Cardiac fibroblast (primary cell): Measurements from ENCODE around the gene CD151.

ENCODE experiments used
- DNase-seq, 2 donors: peaks; one replicate each; pipeline versions ENCODE4 v3.0.0 to v3.0.0-alpha.2; 2010; ENCODE audit warnings: low read depth in 2 of 2
- H3K4me3 ChIP-seq, 2 donors: replicated peaks in 1 of 2; 1 replicate in 1 of 2; 2 replicates in 1 of 2; pipeline ENCODE4 v1.5.1; 2011; ENCODE audit warnings: low read depth in 2 of 2, low read length in 2 of 2, mild to moderate bottlenecking in 2 of 2, moderate library complexity in 1 of 2
- TF ChIP-seq, protein P1 (sequence below): IDR thresholded peaks from one replicate; pipeline ENCODE4 v1.5.1; 2011; ENCODE audit warnings: low read depth, mild to moderate bottlenecking, low read length, inconsistent platforms

The CD151 gene

GRCh38 chr11:834371-835316 is 1.9 kb downstream of the CD151 start:
- TF ChIP-seq, protein P1, sequence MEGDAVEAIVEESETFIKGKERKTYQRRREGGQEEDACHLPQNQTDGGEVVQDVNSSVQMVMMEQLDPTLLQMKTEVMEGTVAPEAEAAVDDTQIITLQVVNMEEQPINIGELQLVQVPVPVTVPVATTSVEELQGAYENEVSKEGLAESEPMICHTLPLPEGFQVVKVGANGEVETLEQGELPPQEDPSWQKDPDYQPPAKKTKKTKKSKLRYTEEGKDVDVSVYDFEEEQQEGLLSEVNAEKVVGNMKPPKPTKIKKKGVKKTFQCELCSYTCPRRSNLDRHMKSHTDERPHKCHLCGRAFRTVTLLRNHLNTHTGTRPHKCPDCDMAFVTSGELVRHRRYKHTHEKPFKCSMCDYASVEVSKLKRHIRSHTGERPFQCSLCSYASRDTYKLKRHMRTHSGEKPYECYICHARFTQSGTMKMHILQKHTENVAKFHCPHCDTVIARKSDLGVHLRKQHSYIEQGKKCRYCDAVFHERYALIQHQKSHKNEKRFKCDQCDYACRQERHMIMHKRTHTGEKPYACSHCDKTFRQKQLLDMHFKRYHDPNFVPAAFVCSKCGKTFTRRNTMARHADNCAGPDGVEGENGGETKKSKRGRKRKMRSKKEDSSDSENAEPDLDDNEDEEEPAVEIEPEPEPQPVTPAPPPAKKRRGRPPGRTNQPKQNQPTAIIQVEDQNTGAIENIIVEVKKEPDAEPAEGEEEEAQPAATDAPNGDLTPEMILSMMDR: no peak
- peak overlapping the region; percentile 21 to 31 for H3K4me3 ChIP-seq
- DNase-seq: peak; percentile 64 to 77

DNA sequence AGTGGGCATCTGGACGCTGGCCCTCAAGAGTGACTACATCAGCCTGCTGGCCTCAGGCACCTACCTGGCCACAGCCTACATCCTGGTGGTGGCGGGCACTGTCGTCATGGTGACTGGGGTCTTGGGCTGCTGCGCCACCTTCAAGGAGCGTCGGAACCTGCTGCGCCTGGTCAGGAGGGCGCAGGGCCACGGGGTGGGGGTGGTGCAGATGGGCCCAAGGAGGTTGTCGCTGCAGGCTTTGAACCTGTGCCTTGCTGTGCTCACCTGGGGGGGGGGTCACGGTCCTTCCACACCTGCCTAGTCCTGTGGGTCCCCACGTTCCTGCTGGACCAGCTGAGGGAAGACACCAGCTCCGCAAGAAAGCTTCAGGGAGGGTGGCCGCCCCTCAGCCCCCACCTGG is 3.5 kb downstream of the CD151 start:
- TF ChIP-seq, protein P1: no peak
- no peak for DNase-seq
- no peak overlapping the region for H3K4me3 ChIP-seq

DNA sequence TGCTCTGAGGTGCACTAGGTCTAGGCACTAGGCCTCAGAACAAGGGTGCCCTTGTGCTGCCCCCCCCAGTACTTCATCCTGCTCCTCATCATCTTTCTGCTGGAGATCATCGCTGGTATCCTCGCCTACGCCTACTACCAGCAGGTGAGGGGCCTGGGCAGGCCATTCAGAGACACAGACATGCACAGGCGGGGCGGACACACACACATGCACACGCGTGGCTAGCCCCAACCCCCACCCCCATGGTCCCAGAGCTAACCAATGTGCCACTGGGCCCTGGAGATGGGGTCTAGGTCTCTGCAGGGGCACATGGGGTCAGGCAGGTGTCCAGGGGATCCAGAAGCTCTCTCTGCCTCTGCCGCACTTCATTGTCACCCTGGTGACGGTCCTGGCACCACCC is 3.9 kb downstream of the CD151 start:
- DNase-seq: no peak
- TF ChIP-seq, protein P1: no peak
- no peak overlapping the region for H3K4me3 ChIP-seq

DNA sequence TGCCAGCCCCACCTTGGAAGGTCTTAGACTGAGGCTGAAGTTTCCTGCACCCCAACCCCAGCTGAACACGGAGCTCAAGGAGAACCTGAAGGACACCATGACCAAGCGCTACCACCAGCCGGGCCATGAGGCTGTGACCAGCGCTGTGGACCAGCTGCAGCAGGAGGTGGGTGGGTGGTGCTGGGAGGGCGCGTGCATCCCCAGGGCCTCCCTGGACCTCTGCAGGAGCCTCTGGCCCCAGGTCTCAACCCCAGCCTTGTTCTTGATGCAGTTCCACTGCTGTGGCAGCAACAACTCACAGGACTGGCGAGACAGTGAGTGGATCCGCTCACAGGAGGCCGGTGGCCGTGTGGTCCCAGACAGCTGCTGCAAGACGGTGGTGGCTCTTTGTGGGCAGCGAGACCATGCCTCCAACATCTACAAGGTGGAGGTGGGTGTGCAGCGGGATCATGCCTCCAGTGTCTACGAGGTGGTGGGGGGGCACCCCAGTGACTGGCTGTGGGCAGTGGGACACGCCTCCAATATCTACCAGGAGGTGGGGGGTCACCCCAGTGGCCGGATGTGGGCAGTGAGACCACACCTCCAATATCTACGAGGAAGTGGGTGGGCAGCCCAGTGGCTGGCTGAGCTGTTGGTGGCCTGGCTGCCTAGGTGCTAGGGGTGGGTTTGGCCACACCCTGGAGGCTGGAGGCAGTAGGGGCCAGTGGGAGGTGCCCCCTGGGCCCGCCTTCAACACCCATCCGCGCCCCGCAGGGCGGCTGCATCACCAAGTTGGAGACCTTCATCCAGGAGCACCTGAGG is 4.6 kb downstream of the CD151 start:
- TF ChIP-seq, protein P1: no peak
- DNase-seq: no peak

DNA sequence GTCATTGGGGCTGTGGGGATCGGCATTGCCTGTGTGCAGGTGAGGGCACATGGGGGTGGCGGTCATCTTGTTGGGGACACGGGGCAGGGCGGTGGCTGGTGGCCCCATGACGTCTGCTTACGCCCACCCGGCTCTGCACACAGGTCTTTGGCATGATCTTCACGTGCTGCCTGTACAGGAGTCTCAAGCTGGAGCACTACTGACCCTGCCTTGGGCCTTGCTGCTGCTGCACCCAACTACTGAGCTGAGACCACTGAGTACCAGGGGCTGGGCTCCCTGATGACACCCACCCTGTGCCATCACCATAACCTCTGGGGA is 5.2 kb downstream of the CD151 start:
- no peak for DNase-seq
- TF ChIP-seq, protein P1: no peak
- no peak overlapping the region for H3K4me3 ChIP-seq

More for the DNA sequence above, 4.6 kb downstream of the CD151 start:
- H3K4me3 ChIP-seq: no peak overlapping the region

DNA sequence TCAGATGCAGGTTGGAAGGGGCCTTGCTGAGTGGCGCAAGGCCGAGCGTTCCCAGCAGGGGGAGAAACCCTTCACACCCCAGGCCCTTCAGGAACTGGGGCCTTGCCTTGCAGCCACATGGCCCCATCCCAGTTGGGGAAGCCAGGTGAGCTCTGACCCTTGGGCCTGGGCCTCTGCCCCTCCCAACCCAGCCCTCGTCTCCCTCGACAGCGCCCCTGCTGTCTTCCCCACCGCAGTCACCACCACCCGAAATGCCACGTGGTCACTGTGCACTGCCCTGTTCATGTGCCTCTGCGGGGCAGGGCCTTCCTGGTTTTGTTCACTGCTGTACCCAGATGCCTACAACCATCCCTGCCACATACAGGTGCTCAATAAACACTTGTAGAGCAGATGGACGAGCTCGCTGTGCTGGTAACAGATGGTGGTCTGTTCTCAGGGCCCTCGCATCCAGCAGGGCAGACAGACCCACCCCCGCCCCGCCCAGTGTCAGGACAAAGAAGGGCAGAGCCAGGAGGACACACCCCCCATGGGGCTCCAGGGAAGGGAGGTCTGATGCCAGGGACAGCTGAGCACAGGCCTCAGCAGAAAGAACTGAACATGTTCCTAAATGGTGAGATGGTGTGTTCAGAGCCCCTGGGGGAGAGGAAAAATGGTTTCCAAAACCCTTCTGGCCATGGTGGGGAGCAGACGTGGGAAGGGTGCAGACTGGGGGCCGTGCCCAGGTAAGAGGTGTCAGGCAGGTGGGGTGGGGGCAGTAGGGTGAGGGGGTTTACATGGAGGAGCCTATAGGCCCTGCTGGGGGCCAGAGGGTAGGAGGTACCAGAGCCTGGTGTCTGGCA is 5.9 kb downstream of the CD151 start:
- DNase-seq: peak in 1 of 2 donors; percentile 47
- TF ChIP-seq, protein P1: peak; percentile 26
- no peak overlapping the region for H3K4me3 ChIP-seq
